ENCODE results near the gene NECAP2.

DNA sequence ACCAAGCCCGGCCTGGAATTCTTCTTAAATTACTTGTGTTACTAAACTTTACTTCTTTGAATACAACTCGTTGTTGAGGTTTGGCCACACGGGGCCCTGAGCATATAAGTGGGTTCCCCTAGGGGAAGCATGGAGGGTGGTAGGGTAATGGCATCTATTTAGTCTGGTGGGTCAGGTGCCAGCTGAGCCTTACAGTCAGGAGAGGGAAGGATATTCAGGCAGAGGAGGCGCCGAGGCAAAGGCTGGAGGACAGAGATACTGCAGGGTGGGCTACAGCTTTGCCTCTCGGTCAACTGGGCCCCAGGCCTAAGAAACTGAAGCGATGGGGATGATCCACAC is 424 bp upstream of the NECAP2 start:
- TF ChIP-seq, protein P1, sequence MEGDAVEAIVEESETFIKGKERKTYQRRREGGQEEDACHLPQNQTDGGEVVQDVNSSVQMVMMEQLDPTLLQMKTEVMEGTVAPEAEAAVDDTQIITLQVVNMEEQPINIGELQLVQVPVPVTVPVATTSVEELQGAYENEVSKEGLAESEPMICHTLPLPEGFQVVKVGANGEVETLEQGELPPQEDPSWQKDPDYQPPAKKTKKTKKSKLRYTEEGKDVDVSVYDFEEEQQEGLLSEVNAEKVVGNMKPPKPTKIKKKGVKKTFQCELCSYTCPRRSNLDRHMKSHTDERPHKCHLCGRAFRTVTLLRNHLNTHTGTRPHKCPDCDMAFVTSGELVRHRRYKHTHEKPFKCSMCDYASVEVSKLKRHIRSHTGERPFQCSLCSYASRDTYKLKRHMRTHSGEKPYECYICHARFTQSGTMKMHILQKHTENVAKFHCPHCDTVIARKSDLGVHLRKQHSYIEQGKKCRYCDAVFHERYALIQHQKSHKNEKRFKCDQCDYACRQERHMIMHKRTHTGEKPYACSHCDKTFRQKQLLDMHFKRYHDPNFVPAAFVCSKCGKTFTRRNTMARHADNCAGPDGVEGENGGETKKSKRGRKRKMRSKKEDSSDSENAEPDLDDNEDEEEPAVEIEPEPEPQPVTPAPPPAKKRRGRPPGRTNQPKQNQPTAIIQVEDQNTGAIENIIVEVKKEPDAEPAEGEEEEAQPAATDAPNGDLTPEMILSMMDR (IDR thresholded peaks at IDR 0.05; ENCODE audit: low read depth, low read length) = no peak
- TF ChIP-seq POLR2A (IDR thresholded peaks at IDR 0.05; ENCODE audit: extremely low read depth, insufficient read length) = no peak
